A549 (cell line): ENCODE data around the gene MROH2A. TPM values are rescaled to one million over a fixed set of nuclear protein-coding genes. Genes with fewer than 3 reads are reported as not detected.

Source experiments
- ATAC-seq, 2 experiments: fragments of 200-7000 bp in 1 of 2; fragments of >200 bp in 1 of 2; cut with Nextera tagmentation in 1 of 2; cut with Tn5 transposase in 1 of 2; 3 replicates each; pipeline versions ENCODE4 v1.8.0 to v1.9.1; 2018 to 2020; ENCODE audit warnings: mild to moderate bottlenecking in 1 of 2, moderate library complexity in 1 of 2
- CTCF ChIA-PET: fragments of 300-600 bp; sonication (Branson Sonifier 250); formaldehyde crosslinking; extraction: SDS; loops from one replicate; lab custom pipeline; 2021; ENCODE audit warnings: antibody characterized with exemption, inconsistent platforms; lab: Yijun Ruan, JAX
- POLR2A ChIA-PET: fragments of 350-600 bp; formaldehyde crosslinking; extraction: SDS; loops from one replicate; lab custom pipeline; 2021; ENCODE audit warnings: antibody characterized with exemption, inconsistent platforms; lab: Yijun Ruan, JAX
- DNase-seq, 2 experiments: peaks; one replicate each; pipeline versions ENCODE4 v3.0.0 to v3.0.0-alpha.2; 2011 to 2016; ENCODE audit warnings: low read depth in 1 of 2, low spot score in 1 of 2
- FAIRE-seq: peaks from 2 replicates; lab custom pipeline; 2011; peaks lifted over from hg19 to GRCh38; lab: Jason Lieb, UNC
- H3K27ac ChIP-seq, 2 experiments: fragments of >200 bp; sonication (Bioruptor Twin); formaldehyde crosslinking; 3 replicates each; pipeline ENCODE4 v1.5.1; 2016 to 2017
- H3K4me1 ChIP-seq: fragments of >200 bp; sonication (Bioruptor Twin); formaldehyde crosslinking; 3 replicates; pipeline ENCODE4 v1.6.1; 2016
- H3K4me2 ChIP-seq: fragments of >200 bp; sonication (Bioruptor Twin); formaldehyde crosslinking; 3 replicates; pipeline ENCODE4 v1.6.1; 2016
- H3K4me3 ChIP-seq: fragments of >200 bp; sonication (Bioruptor Twin); formaldehyde crosslinking; 3 replicates; pipeline ENCODE4 v1.5.1; 2016
- H3K9me3 ChIP-seq: fragments of >200 bp; sonication (Bioruptor Twin); formaldehyde crosslinking; 3 replicates; pipeline ENCODE4 v1.6.1; 2016
- CEBPB ChIP-seq, 2 experiments: fragments of >200 bp in 1 of 2; sonication (Bioruptor Twin) in 1 of 2; formaldehyde crosslinking in 1 of 2; IDR thresholded peaks; 2 replicates each; pipeline ENCODE4 v1.6.1; 2012 to 2016
- EHF ChIP-seq: fragments of 250-450 bp; sonication (Bioruptor Pico); IDR thresholded peaks from 2 replicates; pipeline ENCODE4 v1.5.0; 2020; ENCODE audit warnings: mild to moderate bottlenecking
- ESRRA ChIP-seq: fragments of 150-350 bp; IDR thresholded peaks from 2 replicates; pipeline ENCODE4 v1.6.1; 2014; ENCODE audit warnings: mild to moderate bottlenecking, low read length, borderline replicate concordance
- FOXS1 ChIP-seq: fragments of 250-450 bp; sonication (Bioruptor Pico); IDR thresholded peaks from 2 replicates; pipeline ENCODE4 v1.5.0; 2020; ENCODE audit warnings: mild to moderate bottlenecking, moderate library complexity
- HOXB13 ChIP-seq: fragments of 250-450 bp; sonication (Bioruptor Pico); IDR thresholded peaks from 2 replicates; pipeline ENCODE4 v1.5.0; 2020; ENCODE audit warnings: low read depth, mild to moderate bottlenecking, moderate library complexity
- MYC ChIP-seq: IDR thresholded peaks from 2 replicates; pipeline ENCODE4 v1.6.1; 2012; ENCODE audit warnings: mild to moderate bottlenecking, inconsistent platforms, low read length, improper control_type of control experiment, borderline replicate concordance
- NPAS2 ChIP-seq: fragments of 250-450 bp; sonication (Bioruptor Pico); IDR thresholded peaks from 2 replicates; pipeline ENCODE4 v1.8.0; 2022; ENCODE audit warnings: mild to moderate bottlenecking, moderate library complexity, borderline replicate concordance
- NR3C1 ChIP-seq: fragments of >200 bp; sonication (Bioruptor Twin); formaldehyde crosslinking; IDR thresholded peaks from 3 replicates; pipeline ENCODE4 v1.6.1; 2017
- POLR2AphosphoS2 ChIP-seq: conservative IDR thresholded peaks from 2 replicates; pipeline ENCODE4 v1.6.1; 2012; ENCODE audit warnings: low read length, improper control_type of control experiment, inconsistent platforms
- RARB ChIP-seq: fragments of 250-450 bp; sonication (Bioruptor Pico); IDR thresholded peaks from 2 replicates; pipeline ENCODE4 v1.8.0; 2021; ENCODE audit warnings: mild to moderate bottlenecking, moderate library complexity
- RFX5 ChIP-seq: fragments of 450-650 bp; IDR thresholded peaks from 2 replicates; pipeline ENCODE4 v1.7.1; 2014; ENCODE audit warnings: antibody characterized with exemption, mild to moderate bottlenecking, moderate library complexity
- ZC3H11A ChIP-seq: fragments of 450-650 bp; IDR thresholded peaks from 2 replicates; pipeline ENCODE4 v1.6.1; 2014; ENCODE audit warnings: antibody characterized with exemption, mild to moderate bottlenecking
- ZFP36 ChIP-seq: fragments of 450-650 bp; IDR thresholded peaks from 2 replicates; pipeline ENCODE4 v1.6.1; 2014; ENCODE audit warnings: borderline replicate concordance; ENCODE audit not compliant: partially characterized antibody
- ZSCAN20 ChIP-seq: fragments of 250-450 bp; sonication (Bioruptor Pico); IDR thresholded peaks from 2 replicates; pipeline ENCODE4 v1.8.0; 2022; ENCODE audit warnings: mild to moderate bottlenecking, moderate library complexity
- WGBS: methylation state at CpG from one replicate; pipeline ENCODE4 v1.1.6; 2017; ENCODE audit errors: missing lambda C conversion rate; 5-methylcytosine and 5-hydroxymethylcytosine counted together
- polyA plus RNA-seq, 4 experiments: library from polyadenylated mRNA; depleted of rRNA in 3 of 4; stranded (reverse); fragments of >200 nt; fragmentation: RNase III in 1 of 4; extraction: RNeasy Plus Mini Kit Qiagen cat#74134 plus additional on column Dnase treatment in 1 of 4; gene quantifications; 2 replicates in 3 of 4; 3 replicates in 1 of 4; pipeline ENCODE4 v1.2.3, GENCODE V29; 2011 to 2017
- TF ChIP-seq, protein P1 (sequence below): fragments of 450-650 bp; IDR thresholded peaks from 2 replicates; pipeline ENCODE4 v1.6.1; 2014; ENCODE audit warnings: antibody characterized with exemption
- TF ChIP-seq, protein P2 (sequence below): IDR thresholded peaks from 2 replicates; pipeline ENCODE4 v1.6.1; 2012

The MROH2A gene
- polyA plus RNA-seq, 2 of the 4 experiments (the other 2 are of a cell fraction) = 0.10 to 0.63 TPM

- FAIRE-seq = no peak
- 86% methylated on average over 19 of the region's 19 CpGs for WGBS
- no peak for ATAC-seq
- no peaks in the 10 kb centered on the region for H3K9me3 ChIP-seq
- ChIA-PET CTCF (interaction anchor here (1.1 to 6.4 kb wide), 2 partner anchors 9 to 11 kb away, joined by 3 to 28 read pairs; no protein-coding TSS in a partner anchor), POLR2A (no interaction called here)
- peak overlapping the region in 1 of 2 experiments; percentile 83; a peak in 2 of 6 replicates for H3K27ac ChIP-seq
- H3K4me3 ChIP-seq = no peak overlapping the region
- peaks cover 75% of the 10 kb centered on the region for H3K4me1 ChIP-seq
- DNase-seq = no peak
- H3K4me2 ChIP-seq = no peak overlapping the region
- TF ChIP-seq ZFP36 = no peak
- TF ChIP-seq ZSCAN20 (CRISPR knock-in tag) = no peak
- no peak for TF ChIP-seq MYC
- no peak for TF ChIP-seq ESRRA
- TF ChIP-seq HOXB13 = no peak
- TF ChIP-seq, protein P1, sequence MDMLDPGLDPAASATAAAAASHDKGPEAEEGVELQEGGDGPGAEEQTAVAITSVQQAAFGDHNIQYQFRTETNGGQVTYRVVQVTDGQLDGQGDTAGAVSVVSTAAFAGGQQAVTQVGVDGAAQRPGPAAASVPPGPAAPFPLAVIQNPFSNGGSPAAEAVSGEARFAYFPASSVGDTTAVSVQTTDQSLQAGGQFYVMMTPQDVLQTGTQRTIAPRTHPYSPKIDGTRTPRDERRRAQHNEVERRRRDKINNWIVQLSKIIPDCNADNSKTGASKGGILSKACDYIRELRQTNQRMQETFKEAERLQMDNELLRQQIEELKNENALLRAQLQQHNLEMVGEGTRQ = no peak
- TF ChIP-seq ZC3H11A = no peak
- TF ChIP-seq RFX5 = no peak
- TF ChIP-seq POLR2AphosphoS2 = no peak
- TF ChIP-seq FOXS1 (CRISPR knock-in tag) = no peak
- TF ChIP-seq EHF (CRISPR knock-in tag) = no peak
- no peak for TF ChIP-seq CEBPB (IDR thresholded peaks at IDR 0.05)
Observed at GRCh38 chr2:233844064-233844807, 66.1 kb downstream of the MROH2A start.

DNA sequence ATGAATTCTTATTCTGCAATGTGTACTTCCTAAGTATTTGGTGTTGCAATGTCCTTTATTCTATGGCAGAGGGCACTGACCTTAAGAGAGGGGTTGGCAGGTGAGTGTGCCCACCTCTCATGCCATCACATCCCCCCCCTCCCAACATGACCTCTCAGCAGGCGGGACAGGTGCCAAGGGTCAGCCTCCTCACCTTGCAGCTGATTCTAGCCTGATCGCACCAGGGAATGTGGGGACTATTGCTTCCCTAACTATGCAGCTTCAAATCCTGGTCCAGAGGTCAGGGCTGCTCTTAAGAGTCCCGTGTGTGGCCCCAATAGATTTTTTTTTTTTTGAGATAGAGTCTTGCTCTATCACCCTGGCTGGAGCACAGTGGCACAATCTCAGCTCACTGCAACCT is 66.7 kb downstream of the MROH2A start:
- POLR2A ChIA-PET = no interaction called here
- TF ChIP-seq RARB (CRISPR knock-in tag) = no peak

GRCh38 chr2:233845301-233846060 is 67.4 kb downstream of the MROH2A start:
- no peak for FAIRE-seq
- no peak for DNase-seq
- CTCF ChIA-PET = interaction anchor here (1.1 to 6.4 kb wide), 4 partner anchors 8 to 397 kb away, joined by 3 to 32 read pairs (median 16); no protein-coding TSS in a partner anchor
- no peak for TF ChIP-seq ZC3H11A
- no peak for TF ChIP-seq NPAS2
- TF ChIP-seq, protein P2, sequence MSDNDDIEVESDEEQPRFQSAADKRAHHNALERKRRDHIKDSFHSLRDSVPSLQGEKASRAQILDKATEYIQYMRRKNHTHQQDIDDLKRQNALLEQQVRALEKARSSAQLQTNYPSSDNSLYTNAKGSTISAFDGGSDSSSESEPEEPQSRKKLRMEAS = no peak
- TF ChIP-seq MYC = no peak
- TF ChIP-seq NR3C1 = no peak
- 95% methylated on average over 1 of the region's 1 CpG for WGBS
- Histone ChIP-seq H3K4me3 (no peak overlapping the region), H3K9me3 (no peaks in the 10 kb centered on the region), H3K4me2 (no peak overlapping the region), H3K27ac (peak overlapping the region; percentile 8 to 83; a peak in 3 of 6 replicates), H3K4me1 (peaks cover 75% of the 10 kb centered on the region)
- no peak for ATAC-seq
- POLR2A ChIA-PET = no interaction called here

More for the DNA sequence above, 66.7 kb downstream of the MROH2A start:
- CTCF ChIA-PET = interaction anchor here (1.1 to 6.4 kb wide), 2 partner anchors 8 to 12 kb away, joined by 3 to 28 read pairs; no protein-coding TSS in a partner anchor
- Histone ChIP-seq H3K9me3 (no peaks in the 10 kb centered on the region), H3K27ac (peak overlapping the region in 1 of 2 experiments; percentile 83; a peak in 2 of 6 replicates), H3K4me2 (no peak overlapping the region), H3K4me1 (peaks cover 75% of the 10 kb centered on the region), H3K4me3 (no peak overlapping the region)
- no peak for DNase-seq
- ATAC-seq = no peak
- FAIRE-seq = no peak
- WGBS = 72% methylated on average over 3 of the region's 3 CpGs
